NCI-H187 treated with DMSO at 0.1 percent for 48 hours (cell line): Measurements from ENCODE around the gene TEX261.

ENCODE experiments used
- DNase-seq: peaks from one replicate; lab custom pipeline; 2025; lab: John Stamatoyannopoulos, UW

TEX261 gene

DNA sequence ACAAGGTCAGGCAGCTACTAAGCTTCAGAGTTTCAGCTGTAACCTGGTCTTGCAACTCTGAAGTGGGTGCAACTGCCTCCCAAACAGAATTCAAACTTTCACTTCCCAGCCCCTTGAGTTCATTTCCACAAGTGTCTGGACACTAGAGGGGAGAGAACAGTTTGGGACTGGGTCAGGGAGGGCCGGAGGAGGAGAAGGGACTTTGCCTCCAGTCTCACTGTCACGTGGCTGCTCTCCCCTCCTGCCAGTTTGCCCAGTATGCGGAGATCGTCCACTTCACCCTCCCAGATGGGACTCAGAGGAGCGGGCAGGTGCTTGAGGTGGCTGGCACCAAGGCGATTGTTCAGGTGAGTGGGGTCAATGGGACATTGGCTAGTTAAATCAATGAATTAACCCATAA, 36.9 kb downstream of the TEX261 start:
- DNase-seq, result no peak

DNA sequence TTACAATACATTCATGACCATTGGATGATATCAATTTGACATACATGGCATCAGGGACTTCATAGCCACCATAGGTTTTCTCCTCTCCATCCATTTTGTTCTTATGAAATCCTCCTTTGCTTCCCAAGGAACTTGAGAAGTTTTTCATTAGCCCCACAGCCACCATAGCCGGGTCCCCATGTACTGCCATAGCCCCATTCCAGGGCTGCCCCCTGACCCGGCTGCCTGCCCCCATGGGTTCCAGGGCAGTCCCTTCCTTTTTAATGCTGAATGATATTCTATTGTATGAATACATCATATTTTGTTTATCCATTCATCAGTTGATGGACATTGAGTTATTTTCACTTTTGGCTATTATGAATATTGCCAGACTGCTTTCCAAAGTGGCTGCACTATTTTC, 38.5 kb downstream of the TEX261 start:
- DNase-seq, result no peak

DNA sequence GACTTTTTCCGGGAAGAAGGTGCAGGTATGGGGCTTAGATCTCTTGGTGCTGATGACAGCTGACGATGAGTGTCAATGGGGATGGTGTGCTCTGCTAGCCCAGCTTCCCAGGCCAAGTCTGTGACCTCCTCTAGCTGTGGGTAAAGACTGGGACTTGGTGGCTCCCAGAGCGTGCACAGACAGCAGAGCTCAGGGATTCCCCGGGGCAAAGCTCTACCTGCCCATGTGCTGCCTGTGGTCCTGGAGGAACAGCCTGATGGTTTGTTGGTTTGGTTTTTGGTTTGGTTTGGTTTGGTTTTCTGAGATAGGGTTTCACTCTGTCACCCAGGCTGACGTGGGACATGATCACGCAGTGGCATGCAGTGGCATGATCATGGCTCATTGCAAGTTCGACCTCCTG, 39.8 kb downstream of the TEX261 start:
- no peak for DNase-seq

DNA sequence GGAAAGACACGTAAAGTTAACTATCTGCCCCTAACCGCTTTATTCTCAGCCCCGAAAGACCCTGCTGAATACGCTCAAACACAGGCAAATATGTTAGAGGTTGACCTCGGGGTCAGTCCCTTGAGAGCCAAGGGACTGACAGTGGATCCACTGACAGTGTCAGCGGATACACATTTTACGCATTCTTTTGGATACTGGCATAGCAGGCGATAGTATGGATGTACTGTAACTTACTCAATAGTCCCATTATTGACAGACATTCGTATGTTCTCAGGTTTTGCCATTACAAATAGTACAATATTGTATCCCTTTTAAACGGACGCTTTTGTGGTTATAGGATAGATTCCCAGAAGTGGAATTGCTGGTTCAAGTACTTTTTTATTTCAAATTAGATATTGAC, 45.6 kb downstream of the TEX261 start:
- no peak for DNase-seq

DNA sequence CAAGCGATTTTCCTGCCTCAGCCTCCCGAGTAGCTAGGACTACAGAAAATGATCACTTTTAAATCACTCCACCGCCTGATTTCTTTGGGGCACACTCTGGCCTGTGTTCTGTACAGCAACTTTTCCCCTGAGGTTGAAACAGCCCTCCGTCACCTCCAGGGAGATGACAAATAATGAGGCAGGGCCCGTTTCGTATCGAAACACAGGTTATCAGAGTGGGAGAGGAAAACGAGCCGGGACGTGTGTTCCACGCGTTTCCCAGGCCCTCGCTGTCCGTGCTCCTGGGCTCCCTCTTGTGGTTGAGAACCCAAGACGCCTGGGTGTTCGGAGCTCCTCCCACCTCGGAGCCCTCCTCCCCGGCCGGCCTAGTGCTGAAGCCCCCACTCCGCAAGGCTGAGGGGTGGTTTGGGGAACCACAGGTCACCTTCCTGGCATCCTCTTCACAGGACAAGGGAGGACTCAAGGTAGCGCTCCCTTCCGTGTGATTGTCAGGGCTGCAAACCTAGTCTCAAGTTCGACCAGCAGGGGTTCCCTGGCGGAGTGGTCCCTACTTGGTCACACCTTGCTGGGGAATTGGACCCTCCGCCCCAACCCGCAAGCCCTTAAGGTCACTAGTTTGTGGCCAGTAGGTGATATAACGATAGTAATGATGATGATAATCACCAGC, 46.2 kb downstream of the TEX261 start:
- DNase-seq, result no peak

DNA sequence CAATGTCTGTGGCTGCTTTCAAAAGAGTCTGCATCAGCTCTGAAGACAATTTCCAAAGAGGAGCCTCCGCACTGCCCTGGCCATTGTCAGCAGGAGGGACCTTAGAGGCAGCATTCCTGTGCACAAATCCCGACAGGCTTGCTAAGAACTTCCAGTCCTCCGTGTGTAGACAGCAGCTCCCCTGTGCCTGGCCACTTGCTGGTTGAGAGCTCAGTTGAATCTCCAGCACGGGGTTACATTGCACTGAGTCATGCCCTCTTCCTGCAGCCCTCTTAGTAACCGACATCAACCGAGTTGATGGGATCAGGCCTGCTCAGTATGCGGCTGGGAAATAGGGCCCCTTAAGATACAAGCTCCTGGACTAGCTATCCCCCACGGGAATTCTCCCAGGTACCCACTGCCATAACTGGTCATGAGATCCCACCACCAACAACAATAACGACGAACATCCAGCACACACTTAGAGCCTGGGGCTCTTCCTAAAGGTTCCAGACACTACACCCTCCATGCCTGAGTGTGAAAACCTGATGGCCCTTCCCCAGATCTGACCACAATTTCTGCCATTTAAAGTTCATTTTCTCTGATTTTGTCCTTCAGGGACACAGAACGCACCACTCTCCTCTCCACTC, 47.0 kb downstream of the TEX261 start:
- DNase-seq, result no peak

DNA sequence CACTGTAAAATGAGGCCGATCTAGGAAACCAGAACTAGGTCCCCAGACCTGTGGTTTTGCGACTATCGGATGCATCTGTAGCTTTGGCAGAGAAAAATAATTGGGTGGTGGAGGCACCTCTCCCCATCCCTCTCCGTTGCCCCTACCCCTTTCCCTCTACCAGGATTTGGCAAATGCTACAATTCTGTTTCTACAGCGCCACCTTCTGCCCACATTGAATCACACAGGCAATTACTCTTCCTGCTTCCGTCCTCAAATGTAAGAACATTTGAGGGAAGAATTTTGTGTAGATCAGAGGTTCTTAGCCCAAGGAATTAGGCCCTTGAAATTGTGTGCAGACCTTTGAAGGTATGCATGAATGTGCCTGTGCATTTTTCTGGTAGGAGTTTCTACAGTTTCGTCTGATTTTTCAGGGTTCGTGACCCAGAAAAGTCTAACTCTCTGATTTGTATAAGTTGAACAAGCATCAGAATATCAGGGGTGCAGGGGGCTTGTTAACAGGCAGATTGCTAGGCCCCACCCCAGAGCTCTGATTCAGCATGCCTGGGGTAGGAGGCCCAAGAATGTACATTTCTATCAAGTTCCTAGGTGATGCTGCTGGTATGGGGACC, 47.7 kb downstream of the TEX261 start:
- DNase-seq, result no peak

DNA sequence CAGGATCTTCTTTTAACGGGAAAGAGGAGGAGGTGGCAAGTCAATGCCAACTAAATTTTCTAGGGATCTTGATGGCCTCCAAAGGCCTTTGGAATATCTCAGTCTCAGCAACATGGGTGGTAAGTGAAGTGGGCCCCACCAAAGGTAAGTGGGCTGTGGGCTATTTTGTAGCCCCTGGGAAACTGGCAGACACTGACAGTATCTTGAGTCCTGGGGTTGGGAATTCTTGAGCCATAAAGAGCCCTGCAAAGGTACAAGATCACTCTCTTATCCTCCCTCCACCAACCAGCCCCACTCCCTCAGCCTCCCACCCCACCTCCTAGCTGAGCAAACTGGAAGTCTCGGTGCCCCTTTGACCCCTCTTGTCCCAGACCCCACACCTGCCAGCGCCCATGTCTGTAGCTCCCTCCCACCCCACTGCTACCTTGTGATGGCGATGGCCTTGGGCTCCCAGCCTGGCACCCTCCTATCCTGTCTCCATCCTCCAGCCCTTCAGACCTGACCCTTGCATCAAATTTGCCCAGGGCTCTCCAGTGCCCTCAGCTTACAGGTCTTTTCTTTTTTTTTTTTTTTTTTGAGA, 50.5 kb downstream of the TEX261 start:
- no peak for DNase-seq

DNA sequence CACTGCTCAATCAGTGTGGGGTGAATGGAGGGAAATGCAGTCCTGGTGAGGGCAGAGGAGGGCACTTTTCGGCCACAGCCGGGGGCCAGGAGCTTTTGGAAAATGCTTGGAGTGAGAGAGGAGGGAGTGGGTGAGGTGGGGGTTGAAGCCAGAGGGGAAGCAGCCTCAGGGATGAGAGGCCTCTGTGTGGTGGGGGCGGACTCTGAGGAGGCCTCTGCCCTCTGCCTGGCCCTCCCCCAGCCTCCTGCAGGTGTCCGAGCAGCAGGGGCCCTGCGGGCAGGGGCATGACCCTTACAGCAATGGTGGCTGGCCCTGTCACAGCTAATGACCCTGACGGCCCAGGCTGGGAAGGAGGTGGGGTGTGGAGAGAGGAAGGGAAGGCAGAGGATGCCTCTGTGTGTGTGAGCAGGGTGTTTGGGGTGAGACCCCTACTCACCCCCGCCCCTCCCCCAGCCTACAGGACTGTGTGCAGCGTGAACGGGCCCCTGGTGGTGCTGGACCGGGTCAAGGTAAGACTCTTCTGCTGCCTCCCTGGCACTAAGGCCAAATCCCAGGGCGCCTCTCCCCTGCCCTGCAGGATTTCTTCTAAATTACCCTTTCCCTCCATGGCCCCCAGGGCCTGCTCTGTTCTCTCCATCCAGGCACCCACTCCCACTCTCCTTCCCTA, 51.3 kb downstream of the TEX261 start:
- no peak for DNase-seq

DNA sequence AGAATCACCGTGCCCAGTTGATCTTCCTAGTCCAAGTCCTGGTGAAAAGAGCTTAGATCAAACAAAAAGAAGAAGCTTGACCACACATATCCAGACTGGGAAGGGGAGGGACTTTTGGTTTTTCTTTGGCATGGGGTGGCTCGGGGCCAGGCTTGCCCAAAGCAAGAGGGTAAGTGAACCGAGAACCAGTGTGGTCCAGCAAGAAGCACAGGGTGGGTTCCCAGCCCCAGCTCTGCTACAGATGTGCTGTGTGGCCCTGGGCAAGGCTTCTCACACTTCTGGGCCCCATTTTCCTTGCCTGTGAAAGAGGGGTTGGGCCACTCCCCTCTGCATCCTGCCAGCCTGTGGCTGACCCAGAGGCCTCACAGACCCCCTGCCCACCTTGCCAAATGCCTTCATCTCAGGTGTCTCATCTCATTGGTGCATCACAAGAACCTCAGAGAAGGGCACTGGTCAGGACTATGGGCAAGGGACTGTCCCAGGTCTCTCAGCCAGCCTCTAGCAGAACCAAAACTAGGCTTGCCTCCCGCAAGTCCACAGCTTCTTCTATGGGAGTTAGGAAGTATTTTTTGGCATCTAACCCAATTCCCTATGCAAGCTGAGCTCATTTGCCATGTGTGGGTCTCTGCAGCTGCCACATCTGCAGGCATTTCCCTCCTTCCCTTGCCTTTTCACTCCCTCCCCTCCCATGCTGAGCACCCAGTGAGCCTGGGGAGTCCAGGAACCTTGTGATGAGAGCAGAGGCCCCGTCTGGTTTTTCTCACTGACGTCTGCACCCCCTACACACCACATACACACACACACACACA, 52.1 kb downstream of the TEX261 start:
- no peak for DNase-seq

DNA sequence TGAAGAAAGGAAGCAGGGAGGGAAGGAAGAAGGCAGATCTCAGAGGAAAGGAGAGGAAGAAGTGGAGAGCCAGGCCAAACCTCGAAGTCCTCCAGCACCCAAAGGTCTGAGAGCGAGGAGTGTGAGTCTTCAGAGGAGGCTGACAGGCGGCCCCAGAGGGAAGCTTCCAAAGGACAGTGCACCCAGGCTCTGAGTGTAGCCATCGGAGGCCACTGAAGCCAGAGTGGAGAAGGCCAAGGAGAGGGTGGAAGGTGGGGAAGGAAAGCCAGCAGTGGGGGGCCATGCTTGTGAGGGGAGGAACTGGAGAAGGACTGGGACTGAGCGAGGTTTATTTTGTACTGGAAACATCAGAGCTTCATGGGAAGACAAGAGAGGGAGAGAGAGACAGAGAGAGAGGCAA, 53.0 kb downstream of the TEX261 start:
- DNase-seq, result no peak

DNA sequence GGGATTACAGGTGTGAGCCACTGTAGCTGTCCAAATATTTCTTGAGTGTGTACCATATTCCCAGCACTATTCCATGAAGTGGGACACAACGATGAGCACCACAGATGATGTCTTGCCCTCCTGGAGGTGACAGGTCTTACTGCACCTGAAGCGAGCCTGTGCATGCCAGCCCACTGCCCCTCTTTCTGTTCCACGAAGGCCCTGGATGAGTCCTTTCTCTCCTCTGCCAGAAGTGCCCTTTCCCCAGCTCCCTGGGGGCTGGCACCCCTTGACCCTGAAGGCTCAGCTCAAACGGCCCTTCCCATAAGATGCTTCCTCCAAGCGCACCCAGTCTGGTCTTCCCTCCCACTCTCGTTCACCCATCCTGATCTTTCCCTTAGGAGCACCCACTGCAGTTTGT, 53.5 kb downstream of the TEX261 start:
- no peak for DNase-seq

DNA sequence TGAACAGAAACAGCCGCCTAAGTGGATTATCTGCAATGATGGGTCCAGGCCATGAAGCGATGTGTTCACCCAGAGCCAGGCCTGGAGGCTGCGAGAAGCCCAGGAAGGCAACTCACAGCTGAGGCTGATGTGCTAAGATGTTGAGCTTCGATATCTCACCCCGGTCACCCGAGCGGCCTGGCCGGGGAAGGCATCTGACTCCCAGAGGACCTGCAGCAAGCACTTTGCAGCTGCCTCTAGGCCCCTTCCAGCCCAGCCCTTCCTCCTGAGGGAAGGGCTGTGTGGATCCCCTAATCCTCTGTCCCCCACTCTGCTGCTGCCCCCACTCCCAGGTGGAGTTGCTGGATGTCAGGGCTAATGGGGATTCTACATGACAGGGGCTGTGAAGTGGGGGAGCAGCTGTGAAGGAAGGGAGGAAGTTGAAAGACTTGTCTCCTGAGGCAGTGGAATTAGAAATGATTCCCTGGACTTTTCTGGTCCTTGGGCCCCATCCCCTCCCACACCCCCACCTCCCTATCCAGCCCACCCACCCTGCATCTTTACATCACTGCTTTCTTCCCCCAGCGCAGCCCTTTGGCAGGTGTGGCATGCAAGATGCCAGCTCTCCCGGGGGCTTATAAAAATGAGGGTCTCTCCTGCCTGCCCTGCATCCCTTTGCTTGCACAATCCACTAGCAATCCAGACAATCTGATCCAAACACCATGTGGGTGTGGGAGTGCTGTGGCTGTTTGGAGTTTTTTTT, 54.7 kb downstream of the TEX261 start:
- DNase-seq, result no peak

DNA sequence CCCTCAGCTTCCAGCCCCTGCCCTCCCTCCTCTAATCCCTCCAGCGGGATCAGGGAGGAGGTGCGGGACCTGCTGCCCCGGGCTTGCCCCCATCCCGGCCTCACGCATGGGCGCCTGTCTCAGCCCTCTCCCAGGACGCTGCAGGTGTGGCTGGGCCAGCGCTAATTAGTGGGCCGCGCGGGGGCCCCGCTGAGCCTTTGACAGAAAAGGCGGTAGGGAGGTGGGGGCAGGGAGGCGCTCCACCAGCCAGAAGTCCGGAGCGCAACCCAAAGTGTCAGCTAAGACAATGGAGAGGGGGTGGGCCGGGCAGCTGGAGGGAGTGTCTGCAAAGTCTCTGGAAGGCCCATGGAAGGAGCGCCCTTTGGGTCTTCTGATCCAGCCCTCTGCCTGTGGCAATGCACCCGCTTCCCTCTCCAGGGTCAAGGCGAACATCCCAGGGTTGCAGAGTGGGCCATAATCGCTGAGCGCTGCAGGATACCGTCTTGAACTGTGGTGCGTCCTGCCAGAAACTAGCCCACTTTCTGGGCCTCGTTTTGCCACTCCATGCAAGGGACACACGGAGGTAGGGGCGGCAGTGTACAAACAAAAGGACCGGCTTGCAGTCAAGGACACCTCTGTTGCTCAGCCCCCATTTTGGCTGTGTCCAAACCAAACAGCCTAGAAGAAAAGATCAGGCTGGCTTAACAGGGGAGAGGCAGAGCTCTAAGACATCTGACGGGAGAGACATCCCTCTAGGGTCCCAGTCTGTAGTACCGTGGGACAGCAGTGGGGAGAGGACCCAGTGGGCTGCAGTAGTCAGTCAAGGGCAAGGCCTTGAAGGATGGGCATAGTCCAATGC, 55.5 kb downstream of the TEX261 start:
- no peak for DNase-seq

DNA sequence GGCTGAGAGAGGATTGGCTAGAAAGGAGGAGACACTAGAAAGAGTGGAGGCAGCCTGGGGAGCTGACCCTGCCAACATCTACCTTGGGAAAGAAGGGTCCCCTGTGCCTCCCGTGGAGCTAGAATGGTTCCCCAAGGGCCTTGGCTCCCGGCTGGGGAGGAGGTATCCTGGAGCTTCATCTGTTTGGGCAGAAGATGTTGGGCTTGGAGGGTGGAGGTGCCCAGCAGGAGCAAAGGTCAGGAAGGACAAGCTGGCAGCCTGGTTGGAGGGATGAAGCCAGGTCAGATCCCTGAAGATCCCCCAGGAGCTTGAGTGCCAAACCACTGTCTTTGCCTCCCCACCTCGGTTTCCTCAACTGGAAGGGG, 56.1 kb downstream of the TEX261 start:
- no peak for DNase-seq

DNA sequence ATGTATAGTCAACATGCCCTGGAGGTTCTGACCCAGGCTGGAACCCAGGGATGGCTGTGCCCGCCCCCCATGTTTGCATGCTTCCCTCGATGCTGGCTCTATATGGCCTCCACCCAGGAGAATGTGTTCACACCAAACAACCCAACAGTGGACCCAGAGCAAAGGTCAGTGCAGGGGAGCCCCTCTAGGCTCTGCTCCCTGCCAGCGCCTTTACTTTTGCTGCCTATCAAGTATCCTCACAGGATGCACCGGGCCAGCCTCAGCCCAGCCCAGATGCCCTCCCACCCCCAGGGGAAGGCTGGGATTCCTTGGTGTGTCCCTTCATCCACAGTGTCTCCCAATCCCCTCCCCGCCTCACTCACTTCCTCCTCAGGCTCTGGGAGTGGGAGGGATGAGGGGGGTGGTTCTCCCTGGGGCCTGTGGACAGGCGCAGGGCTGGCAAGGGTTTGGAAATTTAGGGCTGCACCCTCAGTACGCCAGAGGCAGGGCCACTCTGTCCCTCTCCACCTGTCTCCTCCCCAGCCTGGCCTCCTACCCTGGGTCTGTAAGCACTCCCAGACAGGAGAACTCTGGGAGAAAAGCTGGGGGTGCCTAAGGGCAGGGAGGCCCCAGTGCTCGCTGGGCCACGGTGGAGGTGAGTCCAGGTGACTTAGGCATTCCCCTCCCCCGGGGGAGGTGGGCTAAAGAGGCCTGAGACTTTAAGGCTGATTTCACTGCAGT, 56.6 kb downstream of the TEX261 start:
- DNase-seq, result no peak

DNA sequence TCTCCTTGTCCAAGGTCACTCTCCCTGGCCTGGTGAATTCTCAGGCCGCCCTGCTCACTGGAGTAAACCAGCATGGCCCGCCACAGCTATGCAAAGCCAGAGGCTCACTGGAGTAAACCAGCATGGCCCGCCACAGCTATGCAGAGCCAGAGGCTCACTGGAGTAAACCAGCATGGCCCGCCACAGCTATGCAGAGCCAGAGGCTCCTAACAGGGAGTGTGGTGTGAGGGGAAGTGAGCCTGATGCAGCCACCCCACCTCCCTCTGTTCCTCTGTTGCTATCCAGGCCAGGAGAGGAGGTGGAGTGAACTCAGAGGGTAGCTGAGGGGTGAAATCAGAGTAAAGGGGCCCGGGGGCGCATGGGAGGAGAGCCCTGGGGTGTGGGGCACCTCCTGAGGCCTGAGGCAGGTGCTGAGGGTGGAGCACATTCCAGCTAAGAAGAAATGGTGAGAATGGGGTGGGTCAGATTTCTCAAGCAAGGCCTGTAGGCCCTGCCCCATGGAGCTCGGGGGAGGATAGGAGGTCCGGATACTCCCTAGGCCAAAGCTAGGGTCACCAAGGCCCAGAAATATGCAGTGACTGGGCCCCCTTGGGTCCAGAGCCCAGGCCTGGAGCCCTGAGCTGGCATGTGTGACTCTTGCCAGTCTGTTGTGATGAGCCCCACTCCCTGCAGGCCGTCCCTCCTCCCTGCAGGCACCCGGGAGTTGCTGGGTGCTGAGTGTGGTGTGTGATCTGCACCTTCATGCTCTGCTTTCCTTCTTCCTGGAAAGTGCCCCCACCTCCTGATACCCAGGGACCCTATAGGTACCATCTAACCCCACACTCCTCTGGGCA, 57.5 kb downstream of the TEX261 start:
- no peak for DNase-seq

DNA sequence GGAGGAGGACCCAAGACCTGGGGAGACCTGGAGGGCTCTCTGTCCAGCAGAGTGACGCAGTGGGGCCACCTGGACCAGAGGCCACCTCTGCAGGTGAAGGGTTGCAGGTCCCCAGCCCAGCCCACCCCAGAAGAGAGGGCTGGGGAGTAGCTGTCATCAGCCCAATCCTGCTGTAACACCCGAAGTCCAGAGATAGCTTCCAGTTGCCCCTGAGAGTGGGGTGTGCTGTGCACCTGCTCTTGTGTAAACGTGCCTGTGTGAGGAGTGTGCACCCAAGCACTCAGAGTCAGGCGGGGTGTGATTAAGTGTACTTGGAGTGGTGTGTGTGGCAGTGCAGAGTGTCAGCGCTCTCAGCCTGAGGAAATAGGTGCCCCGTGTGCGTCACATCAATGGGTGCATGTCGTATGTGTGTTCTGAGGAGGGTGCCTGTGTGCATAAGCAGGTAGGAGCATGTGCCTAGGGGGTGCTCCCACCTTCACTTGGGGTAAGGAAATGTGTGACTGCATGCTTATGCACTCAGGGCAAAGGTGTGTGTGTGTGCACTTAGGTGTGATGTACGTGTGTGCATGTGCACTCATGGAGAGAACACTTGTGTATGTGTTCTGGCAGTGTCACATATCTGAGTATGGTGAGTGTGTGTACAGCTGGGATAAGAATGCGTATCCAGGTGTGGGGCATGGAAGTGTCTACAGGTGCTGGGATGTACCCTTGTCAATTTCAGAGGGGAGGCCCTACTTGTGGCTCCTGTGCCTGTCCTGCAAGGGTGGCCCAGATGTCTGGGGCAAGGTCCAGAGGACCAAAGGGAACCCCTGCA, 58.3 kb downstream of the TEX261 start:
- no peak for DNase-seq
